B cell (primary cell): ENCODE data around the gene ARHGAP22. TPM values are rescaled to one million over a fixed set of nuclear protein-coding genes. Genes with fewer than 3 reads are reported as not detected.

ENCODE experiments used
- ATAC-seq: fragments of 200-7000 bp; cut with Tn5 transposase; one replicate; pipeline ENCODE4 v1.10.0; 2021; ENCODE audit warnings: low read depth, mild to moderate bottlenecking, moderate number of reproducible peaks, moderate library complexity
- CTCF ChIA-PET: fragments of 350-600 bp; sonication (Branson Sonifier 250); formaldehyde crosslinking; loops from one replicate; lab custom pipeline; 2021; ENCODE audit warnings: antibody characterized with exemption, inconsistent platforms; lab: Charles Lee
- POLR2A ChIA-PET: fragments of 350-600 bp; sonication (Branson Sonifier 250); formaldehyde crosslinking; loops from one replicate; lab custom pipeline; 2021; ENCODE audit warnings: antibody characterized with exemption; lab: Charles Lee
- DNase-seq: peaks from one replicate; pipeline ENCODE4 v3.0.0; 2013
- H2AFZ ChIP-seq: 2 replicates; pipeline ENCODE4 v1.6.1; 2012; ENCODE audit warnings: mild to moderate bottlenecking, low read depth, low read length; ENCODE audit not compliant: insufficient read depth, poor library complexity, severe bottlenecking
- H3K27ac ChIP-seq, 2 donors: 1 replicate in 1 of 2; 2 replicates in 1 of 2; pipeline ENCODE4 v1.5.1; 2012 to 2013; ENCODE audit warnings: low read length in 2 of 2, mild to moderate bottlenecking in 2 of 2, moderate library complexity in 1 of 2
- H3K27me3 ChIP-seq, 4 experiments: fragments of 200-600 bp in 1 of 4; sonication (generic) in 1 of 4; replicated peaks in 1 of 4; 1 replicate in 2 of 4; 2 replicates in 2 of 4; pipeline versions ENCODE4 v1.6.1 to v1.7.0; 2013 to 2016; ENCODE audit warnings: low read length in 3 of 4, mild to moderate bottlenecking in 2 of 4, mixed read lengths in 1 of 4, moderate library complexity in 1 of 4; ENCODE audit not compliant: insufficient read depth in 4 of 4, control insufficient read depth in 3 of 4; ENCODE audit errors: control extremely low read depth in 1 of 4
- H3K36me3 ChIP-seq, 2 experiments: replicated peaks in 1 of 2; 1 replicate in 1 of 2; 2 replicates in 1 of 2; pipeline versions ENCODE4 v1.6.1 to v1.7.1; 2013; ENCODE audit warnings: low read length in 1 of 2; ENCODE audit not compliant: insufficient read depth in 2 of 2, control insufficient read depth in 1 of 2; ENCODE audit errors: control extremely low read depth in 1 of 2, extremely low read depth in 1 of 2
- H3K4me1 ChIP-seq, 2 donors: fragments of 200-600 bp in 1 of 2; sonication (generic) in 1 of 2; 1 replicate in 1 of 2; 2 replicates in 1 of 2; pipeline versions ENCODE4 v1.5.1 to v1.6.1; 2013 to 2017; ENCODE audit warnings: low read length in 2 of 2; ENCODE audit not compliant: control insufficient read depth in 2 of 2, insufficient read depth in 2 of 2
- H3K4me2 ChIP-seq: replicated peaks from 2 replicates; pipeline ENCODE3; 2012; ENCODE audit warnings: mild to moderate bottlenecking, low read depth, low read length; ENCODE audit not compliant: poor library complexity, severe bottlenecking
- H3K4me3 ChIP-seq, 5 experiments: fragments of 200-600 bp in 1 of 5; sonication (generic) in 1 of 5; 1 replicate in 3 of 5; 2 replicates in 2 of 5; pipeline versions ENCODE4 v1.5.1 to v1.7.0; 2011 to 2016; ENCODE audit warnings: low read length in 4 of 5, mild to moderate bottlenecking in 4 of 5, low read depth in 2 of 5, control low read depth in 1 of 5, moderate library complexity in 1 of 5; ENCODE audit not compliant: insufficient read depth in 1 of 5; ENCODE audit errors: control extremely low read depth in 1 of 5, extremely low read depth in 1 of 5
- H3K79me2 ChIP-seq: fragments of 200-600 bp; sonication (generic); one replicate; pipeline ENCODE4 v1.6.0; 2016; ENCODE audit warnings: low read length; ENCODE audit not compliant: control insufficient read depth, insufficient read depth
- H3K9ac ChIP-seq: fragments of 200-600 bp; sonication (generic); 2 replicates; pipeline ENCODE4 v1.6.1; 2017; ENCODE audit warnings: mild to moderate bottlenecking, low read length, moderate library complexity
- H3K9me3 ChIP-seq, 3 donors: one replicate each; pipeline versions ENCODE4 v1.6.1 to v1.7.1; 2013; ENCODE audit warnings: low read length in 2 of 3; ENCODE audit not compliant: control insufficient read depth in 2 of 3, insufficient read depth in 1 of 3; ENCODE audit errors: control extremely low read depth in 1 of 3
- H4K20me1 ChIP-seq: 2 replicates; pipeline ENCODE4 v1.6.0; 2012; ENCODE audit warnings: mild to moderate bottlenecking, low read length; ENCODE audit not compliant: insufficient read depth, control insufficient read depth, poor library complexity, severe bottlenecking
- H3K27ac Mint-ChIP-seq: one replicate; pipeline ENCODE4 v1.8.0; 2021; ENCODE audit warnings: mixed read lengths
- H3K27me3 Mint-ChIP-seq: one replicate; pipeline ENCODE4 v1.8.0; 2021; ENCODE audit warnings: mixed read lengths
- H3K4me1 Mint-ChIP-seq: one replicate; pipeline ENCODE4 v1.8.0; 2021; ENCODE audit warnings: mixed read lengths
- H3K4me3 Mint-ChIP-seq: one replicate; pipeline ENCODE4 v1.8.0; 2021; ENCODE audit warnings: mixed read lengths
- H3K9me3 Mint-ChIP-seq: one replicate; pipeline ENCODE4 v1.8.0; 2022; ENCODE audit warnings: mixed read lengths; ENCODE audit not compliant: insufficient read depth
- EZH2 ChIP-seq: IDR thresholded peaks from 2 replicates; pipeline ENCODE4 v1.6.1; 2012; ENCODE audit warnings: borderline replicate concordance, low read depth, mild to moderate bottlenecking, moderate library complexity, low read length; ENCODE audit not compliant: insufficient read depth, poor library complexity, severe bottlenecking
- WGBS: methylation state at CpG from one replicate; pipeline ENCODE4 v1.1.5; 2013; ENCODE audit warnings: missing lambda C conversion rate; ENCODE audit not compliant: insufficient coverage; 5-methylcytosine and 5-hydroxymethylcytosine counted together
- intact Hi-C: fragments of 100-400 bp; cut with micrococcal nuclease; formaldehyde crosslinking; loops from one replicate; pipeline ENCODE4 v1.10.0; 2022
- polyA plus RNA-seq: library from polyadenylated mRNA; depleted of rRNA; stranded (reverse); fragments of >200 nt; gene quantifications from 2 replicates; pipeline ENCODE4 v1.2.3, GENCODE V29; 2012
- total RNA-seq, 2 donors: library from RNA; stranded (reverse); fragments of 120-200 nt in 1 of 2; gene quantifications; 1 replicate in 1 of 2; 2 replicates in 1 of 2; pipeline versions ENCODE4 v1.2.3 to v1.2.4, GENCODE V29; 2013 to 2022
- TF ChIP-seq, protein P1 (sequence below): fragments of 200-600 bp; IDR thresholded peaks from one replicate; pipeline ENCODE4 v1.8.0; 2022; ENCODE audit warnings: antibody characterized with exemption, mild to moderate bottlenecking

Gene ARHGAP22
- total and polyA plus RNA-seq, 2 donors (not counting 1 experiment from before 2014, with no cell fraction given): 1.9 to 2.0 TPM

GRCh38 chr10:48482207-48482606 is 122.7 kb downstream of the ARHGAP22 start:
- H3K79me2 ChIP-seq: no peaks in the 10 kb centered on the region
- H3K27ac ChIP-seq: no peak overlapping the region
- no peak overlapping the region for H3K27ac Mint-ChIP-seq
- DNase-seq: no peak
- no peak for ATAC-seq
- peaks cover 0 to 3% (median 0%) of the 10 kb centered on the region in 3 donors for H3K9me3 ChIP-seq
- H3K4me1 Mint-ChIP-seq: no peaks in the 10 kb centered on the region
- H3K4me1 ChIP-seq: no peaks in the 10 kb centered on the region
- no peak overlapping the region for H3K4me3 ChIP-seq
- intact Hi-C loops: no loop called here
- WGBS: 100% methylated on average over 1 of the region's 3 CpGs
- H3K27me3 ChIP-seq: peaks cover 0 to 5% (median 0%) of the 10 kb centered on the region in 4 experiments
- ChIA-PET POLR2A (no interaction called here), CTCF (no interaction called here)
- H2AFZ ChIP-seq: no peak overlapping the region
- H3K36me3 ChIP-seq: no peaks in the 10 kb centered on the region
- no peaks in the 10 kb centered on the region for H4K20me1 ChIP-seq
- H3K9ac ChIP-seq: no peak overlapping the region
- H3K27me3 Mint-ChIP-seq: peaks cover 42% of the 10 kb centered on the region
- H3K4me2 ChIP-seq: no peak overlapping the region
- H3K9me3 Mint-ChIP-seq: no peaks in the 10 kb centered on the region
- H3K4me3 Mint-ChIP-seq: no peak overlapping the region
- TF ChIP-seq, protein P1, sequence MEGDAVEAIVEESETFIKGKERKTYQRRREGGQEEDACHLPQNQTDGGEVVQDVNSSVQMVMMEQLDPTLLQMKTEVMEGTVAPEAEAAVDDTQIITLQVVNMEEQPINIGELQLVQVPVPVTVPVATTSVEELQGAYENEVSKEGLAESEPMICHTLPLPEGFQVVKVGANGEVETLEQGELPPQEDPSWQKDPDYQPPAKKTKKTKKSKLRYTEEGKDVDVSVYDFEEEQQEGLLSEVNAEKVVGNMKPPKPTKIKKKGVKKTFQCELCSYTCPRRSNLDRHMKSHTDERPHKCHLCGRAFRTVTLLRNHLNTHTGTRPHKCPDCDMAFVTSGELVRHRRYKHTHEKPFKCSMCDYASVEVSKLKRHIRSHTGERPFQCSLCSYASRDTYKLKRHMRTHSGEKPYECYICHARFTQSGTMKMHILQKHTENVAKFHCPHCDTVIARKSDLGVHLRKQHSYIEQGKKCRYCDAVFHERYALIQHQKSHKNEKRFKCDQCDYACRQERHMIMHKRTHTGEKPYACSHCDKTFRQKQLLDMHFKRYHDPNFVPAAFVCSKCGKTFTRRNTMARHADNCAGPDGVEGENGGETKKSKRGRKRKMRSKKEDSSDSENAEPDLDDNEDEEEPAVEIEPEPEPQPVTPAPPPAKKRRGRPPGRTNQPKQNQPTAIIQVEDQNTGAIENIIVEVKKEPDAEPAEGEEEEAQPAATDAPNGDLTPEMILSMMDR: no peak
- no peak for TF ChIP-seq EZH2

- no peaks in the 10 kb centered on the region for H3K79me2 ChIP-seq
- Mint-ChIP-seq H3K9me3 (no peaks in the 10 kb centered on the region), H3K4me3 (no peak overlapping the region), H3K4me1 (no peaks in the 10 kb centered on the region), H3K27ac (no peak overlapping the region), H3K27me3 (peaks cover 36% of the 10 kb centered on the region)
- no peak for TF ChIP-seq EZH2
- TF ChIP-seq, protein P1: no peak
- ATAC-seq (no peak), DNase-seq (no peak)
- no peak overlapping the region for H2AFZ ChIP-seq
- H3K27me3 ChIP-seq: peaks cover 0 to 5% (median 0%) of the 10 kb centered on the region in 4 experiments
- no peak overlapping the region for H3K4me2 ChIP-seq
- no peak overlapping the region for H3K4me3 ChIP-seq
- H4K20me1 ChIP-seq: no peaks in the 10 kb centered on the region
- no peak overlapping the region for H3K9ac ChIP-seq
- no peaks in the 10 kb centered on the region for H3K36me3 ChIP-seq
- ChIA-PET CTCF (no interaction called here), POLR2A (no interaction called here)
- intact Hi-C loops: no loop called here
- no peak overlapping the region for H3K27ac ChIP-seq
- no CpG with 5 or more reads among the region's 2 CpGs for WGBS
- H3K9me3 ChIP-seq: peaks cover 0 to 4% (median 0%) of the 10 kb centered on the region in 3 donors
- H3K4me1 ChIP-seq: no peaks in the 10 kb centered on the region
Observed at GRCh38 chr10:48481385-48481784, 123.5 kb downstream of the ARHGAP22 start.
